G401 (cell line): ENCODE results near the gene S100P. TPM values are rescaled to one million over a fixed set of nuclear protein-coding genes. Genes with fewer than 3 reads are reported as not detected.
"Not testable (repeated sequence)": the region's sequence is repeated elsewhere in the genome, so short reads cannot be mapped to it uniquely, and the experiment has no call there.

Experiments
- DNase-seq: peaks from one replicate; pipeline ENCODE4 v3.0.0-alpha.2; 2015; ENCODE audit warnings: low spot score
- in situ Hi-C: cut with HindIII; loops from 2 replicates; pipeline ENCODE4 v1.10.0; 2016; ENCODE audit warnings: low sequenced_read_pairs, mixed read lengths
- total RNA-seq: library from RNA; depleted of rRNA; stranded (reverse); fragments of >200 nt; shearing (Covaris generic); gene quantifications from 2 replicates; pipeline ENCODE4 v1.2.3, GENCODE V29; 2014

S100P gene
- total RNA-seq, 1 experiment from 2014 or later: not detected

GRCh38 chr4:6671648-6672047, 22.0 kb upstream of the S100P start:
- no peak for DNase-seq
- in situ Hi-C loops: loop anchor here (25.0 kb wide), 1 partner anchor 109 kb away; no protein-coding TSS in a partner anchor

DNA sequence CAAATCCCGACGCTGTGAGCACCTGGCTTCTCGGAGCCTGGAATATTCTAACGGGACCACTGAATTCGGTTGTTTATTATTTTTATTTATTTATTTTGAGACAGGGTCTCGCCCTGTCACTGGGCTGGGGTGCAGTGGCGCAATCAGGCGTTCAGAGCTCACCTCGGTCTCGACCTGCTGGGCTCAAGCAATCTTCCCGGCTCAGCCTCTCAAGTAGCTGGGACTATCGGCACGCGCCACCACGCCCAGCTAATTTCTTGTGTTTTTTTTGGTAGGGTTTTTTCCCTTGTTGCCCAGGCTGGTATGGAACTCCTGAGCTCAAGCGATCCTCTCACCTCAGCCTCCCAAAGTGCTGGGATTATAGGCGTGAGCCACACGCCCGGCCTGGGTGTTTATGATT, 21.5 kb upstream of the S100P start:
- in situ Hi-C loops: loop anchor here (25.0 kb wide), 1 partner anchor 110 kb away; no protein-coding TSS in a partner anchor
- DNase-seq: no peak

DNA sequence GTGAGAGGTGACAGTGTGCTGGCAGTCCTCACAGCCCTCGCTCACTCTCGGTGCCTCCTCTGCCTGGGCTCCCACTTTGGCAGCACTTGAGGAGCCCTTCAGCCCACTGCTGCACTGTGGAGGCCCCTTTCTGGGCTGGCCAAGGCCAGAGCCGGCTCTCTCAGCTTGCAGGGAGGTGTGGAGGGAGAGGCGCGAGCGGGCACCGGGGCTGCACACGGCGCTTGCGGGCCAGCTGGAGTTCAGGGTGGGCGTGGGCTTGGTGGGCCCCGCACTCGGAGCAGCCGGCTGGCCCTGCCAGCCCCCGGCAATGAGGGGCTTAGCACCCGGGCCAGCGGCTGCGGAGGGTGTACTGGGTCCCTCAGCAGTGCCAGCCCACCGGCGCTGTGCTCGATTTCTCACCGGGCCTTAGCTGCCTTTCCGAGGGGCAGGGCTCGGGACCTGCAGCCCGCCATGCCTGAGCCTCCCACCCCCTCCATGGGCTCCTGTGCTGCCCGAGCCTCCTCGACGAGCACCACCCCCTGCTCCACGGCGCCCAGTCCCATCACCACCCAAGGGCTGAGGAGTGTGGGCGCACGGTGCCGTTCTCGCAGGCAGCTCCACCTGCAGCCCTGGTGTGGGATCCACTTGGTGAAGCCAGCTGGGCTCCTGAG, 21.0 kb upstream of the S100P start:
- not testable (repeated sequence) for DNase-seq
- in situ Hi-C loops: loop anchor here (25.0 kb wide), 1 partner anchor 110 kb away; no protein-coding TSS in a partner anchor

- DNase-seq: peak; percentile 34
- in situ Hi-C loops: loop anchor here (25.0 kb wide), 1 partner anchor 111 kb away; no protein-coding TSS in a partner anchor
Observed at GRCh38 chr4:6673191-6673659, 20.5 kb upstream of the S100P start.

GRCh38 chr4:6673660-6674499, 19.8 kb upstream of the S100P start:
- in situ Hi-C loops: loop anchor here (25.0 kb wide), 1 partner anchor 112 kb away; no protein-coding TSS in a partner anchor
- DNase-seq: peak; percentile 94

GRCh38 chr4:6674500-6675149, 19.1 kb upstream of the S100P start:
- in situ Hi-C loops: loop anchor here (25.0 kb wide), 1 partner anchor 112 kb away; no protein-coding TSS in a partner anchor
- DNase-seq: peak; percentile 68

DNA sequence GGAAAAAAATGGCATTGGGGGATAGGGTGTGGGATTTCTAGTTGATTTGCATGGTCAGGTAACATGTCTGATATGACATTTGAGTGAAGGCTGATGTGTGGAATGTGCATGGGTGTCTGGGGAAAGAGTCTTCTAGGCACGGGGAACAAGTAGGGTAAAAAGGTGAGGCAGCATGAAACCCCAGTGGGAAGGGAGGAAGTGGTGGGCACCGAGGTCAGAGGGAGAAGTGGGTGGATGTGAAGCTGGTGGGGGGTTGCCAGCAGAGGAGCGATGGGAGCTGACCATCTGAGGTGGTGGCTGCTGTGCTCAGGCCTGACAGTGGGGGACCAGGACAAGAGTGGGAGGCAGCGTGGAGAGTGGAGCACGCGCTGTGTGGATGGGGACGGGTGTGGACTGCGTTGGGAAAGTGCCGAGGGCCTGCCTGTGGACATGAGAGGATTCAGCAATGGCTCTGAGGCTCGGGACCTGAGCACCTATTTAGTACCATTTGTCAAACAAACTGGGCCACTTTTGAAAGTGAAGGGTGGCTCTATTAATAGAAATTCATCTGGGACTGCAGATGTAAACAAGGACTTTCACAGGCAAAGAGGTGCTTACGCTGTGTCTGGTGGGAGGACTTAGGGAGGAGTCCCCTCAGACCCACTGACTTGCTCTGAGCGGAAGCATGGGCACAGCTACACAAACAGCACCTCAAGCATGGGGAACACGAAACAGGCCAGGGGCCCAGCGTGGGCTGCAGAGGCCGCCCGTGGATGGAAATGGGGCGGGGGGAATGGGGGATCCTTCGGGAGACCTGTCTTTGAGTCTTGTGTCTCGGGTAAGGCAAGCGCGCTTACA, 16.7 kb upstream of the S100P start:
- in situ Hi-C loops: no loop called here
- DNase-seq: no peak

GRCh38 chr4:6680372-6681034, 13.2 kb upstream of the S100P start:
- in situ Hi-C loops: no loop called here
- DNase-seq: no peak

- no peak for DNase-seq
Observed at GRCh38 chr4:6681191-6681590, 12.5 kb upstream of the S100P start.

GRCh38 chr4:6682862-6683590, 10.7 kb upstream of the S100P start:
- in situ Hi-C loops: no loop called here
- DNase-seq: no peak

More at GRCh38 chr4:6681191-6681590, 12.5 kb upstream of the S100P start:
- in situ Hi-C loops: no loop called here

- no peak for DNase-seq
- in situ Hi-C loops: no loop called here
Observed at GRCh38 chr4:6684656-6685055, 9.0 kb upstream of the S100P start.

DNA sequence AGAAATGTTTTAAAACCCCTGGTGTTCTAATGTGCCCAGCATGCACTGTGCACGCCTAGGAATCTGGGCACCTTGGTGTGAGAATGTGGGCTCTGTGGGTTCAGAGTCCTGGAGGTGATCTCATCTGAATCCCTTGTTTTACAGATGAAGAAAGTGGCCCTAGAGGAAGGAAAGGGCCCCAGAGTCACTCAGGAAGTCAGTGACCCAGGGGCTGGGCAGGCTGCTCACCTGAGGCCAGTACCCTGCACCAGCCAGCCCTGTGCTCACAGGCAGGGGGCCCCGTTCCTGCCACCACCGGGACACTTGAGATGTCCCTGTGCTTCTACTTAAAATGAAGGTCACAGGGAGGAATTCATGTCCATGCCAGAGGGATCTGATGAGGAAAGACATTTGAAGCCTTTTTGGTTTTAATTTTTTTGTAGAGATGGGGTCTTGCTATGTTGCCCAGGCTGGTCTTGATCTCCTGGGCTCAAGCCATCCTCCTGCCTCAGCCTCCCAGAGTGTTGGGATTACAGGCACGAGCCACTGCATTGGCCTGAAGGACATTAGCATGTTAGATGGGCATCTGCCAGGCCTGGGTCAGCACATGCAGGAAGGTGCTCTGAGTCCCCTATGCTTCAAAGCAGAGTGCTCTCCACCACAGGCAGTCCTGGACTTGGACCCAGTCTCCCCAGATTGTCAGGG, 7.4 kb upstream of the S100P start:
- in situ Hi-C loops: no loop called here
- DNase-seq: no peak

DNA sequence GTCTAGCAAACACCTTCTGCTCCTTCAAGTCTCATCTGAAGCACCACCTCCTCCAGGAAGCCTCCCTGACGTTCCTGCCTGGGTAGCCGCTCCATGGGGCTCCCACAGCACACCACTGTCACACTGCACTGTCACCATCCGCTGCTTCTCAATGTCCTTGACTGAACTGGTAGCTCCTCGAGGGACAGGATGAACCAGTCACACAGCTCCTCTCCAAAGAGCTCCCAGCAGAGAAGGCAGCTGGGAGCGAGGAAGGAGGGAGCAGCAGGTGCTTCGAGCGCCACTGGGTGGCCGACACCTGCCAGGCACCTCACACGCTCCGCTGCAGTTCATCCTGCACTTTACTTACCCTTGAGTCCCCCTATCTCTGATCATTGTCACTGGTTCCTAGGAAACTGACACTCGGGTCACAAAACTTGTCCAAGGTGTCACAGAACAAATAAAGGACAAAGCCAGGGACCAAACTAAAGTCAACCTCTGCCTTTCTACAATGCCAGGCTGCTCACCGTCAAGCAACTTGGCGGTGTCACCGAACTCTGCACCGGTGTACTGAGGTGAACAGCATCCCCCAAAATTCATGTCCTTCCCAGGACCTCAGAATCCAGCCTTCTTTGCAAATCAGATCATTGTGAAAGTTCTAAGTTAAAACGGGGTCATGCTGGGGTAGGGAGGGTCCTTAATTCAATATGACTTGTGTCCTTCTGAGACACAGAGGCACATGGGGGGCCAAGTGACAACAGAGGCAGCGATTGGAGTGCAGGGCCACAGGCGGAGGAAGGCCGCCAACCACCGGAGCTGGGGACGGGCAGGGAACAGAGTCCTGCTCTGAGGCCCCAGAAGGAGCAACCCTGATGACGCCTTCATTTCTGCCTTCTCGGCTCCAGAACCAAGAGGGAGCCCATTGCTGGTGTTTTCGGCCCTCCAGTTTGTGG, 5.5 kb upstream of the S100P start:
- DNase-seq: no peak
- in situ Hi-C loops: no loop called here

DNA sequence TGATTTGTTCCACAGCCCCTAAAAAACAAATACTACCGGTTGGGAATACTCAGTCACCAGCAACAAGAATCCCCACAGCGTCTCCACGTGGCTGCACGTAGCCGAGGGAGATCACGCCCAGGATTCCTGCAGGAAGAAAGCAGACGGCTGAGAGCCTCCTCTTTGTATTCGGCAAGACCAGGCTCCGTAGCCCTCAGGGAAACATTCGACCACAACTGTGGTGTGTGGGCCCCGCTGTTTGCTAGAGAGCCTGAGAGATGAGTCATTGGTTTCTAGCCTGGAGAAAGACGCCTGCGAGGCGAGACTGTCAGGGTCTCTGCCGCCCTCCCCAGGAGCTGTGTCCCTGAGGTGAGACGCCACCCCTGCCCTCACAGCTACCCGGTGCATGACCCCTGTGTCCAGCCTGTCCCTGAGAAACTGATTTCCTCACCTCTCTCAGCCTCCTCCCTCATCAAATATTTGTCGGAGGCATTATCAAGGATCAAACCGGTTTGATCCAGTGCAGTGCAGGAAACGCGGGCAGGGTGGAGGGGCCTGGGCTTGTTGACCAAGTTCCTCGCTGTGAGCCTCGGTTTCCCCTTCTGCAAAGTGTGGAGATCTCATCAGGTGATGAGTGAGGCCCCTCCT, 4.7 kb upstream of the S100P start:
- DNase-seq: no peak
- in situ Hi-C loops: no loop called here

DNA sequence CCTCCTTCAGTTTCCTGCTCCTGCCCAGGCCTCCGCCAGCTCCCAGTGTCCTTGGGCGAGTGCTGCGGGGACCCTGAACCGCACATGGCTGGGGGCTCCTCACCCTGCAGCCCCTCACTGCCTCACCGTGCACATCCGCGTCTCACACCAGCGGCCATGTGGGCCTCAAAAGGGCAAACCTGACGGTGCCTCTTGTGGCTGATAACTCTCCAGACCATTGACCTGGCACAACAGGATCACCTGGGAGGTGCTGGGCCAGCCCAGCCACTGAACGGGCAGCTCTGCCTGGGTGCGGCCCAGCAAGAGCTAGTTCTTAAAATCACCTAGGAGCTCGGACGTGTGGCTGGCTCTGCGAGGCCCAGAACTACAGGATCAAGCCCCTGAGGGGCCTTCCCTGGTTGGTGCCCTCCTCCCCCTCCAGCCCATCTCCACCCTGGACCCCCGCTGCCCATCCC, 4.1 kb upstream of the S100P start:
- in situ Hi-C loops: no loop called here
- no peak for DNase-seq

DNA sequence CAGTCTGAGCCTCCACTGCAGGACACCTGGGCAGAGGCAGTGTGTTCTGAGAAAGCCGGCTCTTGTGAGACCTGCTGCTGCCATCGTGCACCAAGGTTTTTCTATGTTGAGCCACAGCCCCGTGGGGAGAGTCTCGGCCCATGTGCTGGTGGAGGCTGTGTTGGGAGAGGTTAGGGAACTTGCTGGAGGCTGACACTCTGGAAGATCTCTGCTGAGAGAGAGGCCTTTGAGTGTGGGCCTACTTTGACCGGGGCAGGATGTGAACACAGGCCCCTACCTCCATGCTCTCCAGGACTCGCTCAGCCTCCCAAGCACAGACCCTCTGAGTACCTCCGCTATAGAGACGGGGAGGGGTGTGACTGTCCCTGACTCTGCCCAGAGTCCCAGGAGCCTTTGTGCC, 1.3 kb upstream of the S100P start:
- in situ Hi-C loops: no loop called here
- no peak for DNase-seq
